GM12878 (cell line): ENCODE data around the gene XAGE1B. TPM values are rescaled to one million over a fixed set of nuclear protein-coding genes. Genes with fewer than 3 reads are reported as not detected.

Experiments
- ATAC-seq: fragments of 200-7000 bp; cut with Tn5 transposase; 3 replicates; pipeline ENCODE4 v1.9.1; 2020; ENCODE audit warnings: mild to moderate bottlenecking, moderate library complexity
- BruUV-seq: library from RNA; stranded (reverse); fragments of 400-500 nt; replicated peaks from 2 replicates; lab custom pipeline; 2021; lab: Mats Ljungman, UMichigan
- CTCF ChIA-PET: fragments of 300-600 bp; sonication (Branson Sonifier 250); formaldehyde crosslinking; extraction: SDS; loops from one replicate; lab custom pipeline; 2021; ENCODE audit warnings: inconsistent platforms; lab: Yijun Ruan, JAX
- POLR2A ChIA-PET: fragments of 350-600 bp; formaldehyde crosslinking; extraction: SDS; loops from one replicate; lab custom pipeline; 2021; ENCODE audit warnings: inconsistent platforms; lab: Charles Lee
- RAD21 ChIA-PET: fragments of 300-600 bp; sonication (Branson Sonifier 250); formaldehyde crosslinking; loops from one replicate; lab custom pipeline; 2023; ENCODE audit warnings: antibody characterized with exemption; ENCODE audit not compliant: unreplicated experiment; lab: Charles Lee
- SMC1A ChIA-PET: fragments of 300-600 bp; sonication (Branson Sonifier 250); formaldehyde crosslinking; loops from one replicate; lab custom pipeline; 2023; ENCODE audit not compliant: unreplicated experiment, uncharacterized antibody; lab: Charles Lee
- DNase-seq: peaks from one replicate; pipeline ENCODE4 v3.0.0-alpha.2; 2011; ENCODE audit warnings: low read depth, low spot score
- FAIRE-seq: peaks from 3 replicates; lab custom pipeline; 2011; peaks lifted over from hg19 to GRCh38; lab: Jason Lieb, UNC
- H2AFZ ChIP-seq: 2 replicates; pipeline ENCODE4 v1.6.0; 2011; ENCODE audit warnings: low read depth, low read length, control low read depth; ENCODE audit not compliant: control insufficient read depth
- H3K27ac ChIP-seq: 2 replicates; pipeline ENCODE4 v1.5.1; 2011; ENCODE audit warnings: control low read depth; ENCODE audit not compliant: control insufficient read depth, insufficient read depth
- H3K27me3 ChIP-seq, 2 experiments: replicated peaks in 1 of 2; 2 replicates each; pipeline versions ENCODE4 v1.6.0 to v1.6.1; 2011; ENCODE audit warnings: low read length in 1 of 2; ENCODE audit not compliant: control insufficient read depth in 2 of 2, insufficient read depth in 2 of 2
- H3K36me3 ChIP-seq, 2 experiments: 2 replicates each; pipeline ENCODE4 v1.5.1; 2011; ENCODE audit warnings: low read length in 1 of 2; ENCODE audit not compliant: control insufficient read depth in 2 of 2, insufficient read depth in 2 of 2
- H3K4me1 ChIP-seq: 2 replicates; pipeline ENCODE4 v1.6.1; 2011; ENCODE audit warnings: mild to moderate bottlenecking, low read length, moderate library complexity, mixed read lengths; ENCODE audit not compliant: control insufficient read depth, insufficient read depth
- H3K4me2 ChIP-seq: 2 replicates; pipeline ENCODE4 v1.6.0; 2011; ENCODE audit warnings: control low read depth; ENCODE audit not compliant: control insufficient read depth, insufficient read depth
- H3K4me3 ChIP-seq: fragments of 200-600 bp; sonication (generic); 2 replicates; pipeline ENCODE4 v1.5.1; 2016
- H3K79me2 ChIP-seq: 2 replicates; pipeline ENCODE4 v1.6.0; 2011; ENCODE audit warnings: low read length; ENCODE audit not compliant: control insufficient read depth, insufficient read depth
- H3K9ac ChIP-seq: 2 replicates; pipeline ENCODE4 v1.8.0; 2011; ENCODE audit warnings: low read length, control low read depth, mixed read lengths; ENCODE audit not compliant: control insufficient read depth, insufficient read depth
- H3K9me3 ChIP-seq: replicated peaks from 3 replicates; pipeline ENCODE4 v1.5.1; 2011; ENCODE audit warnings: mild to moderate bottlenecking, low read length; ENCODE audit not compliant: control insufficient read depth, insufficient read depth
- H4K20me1 ChIP-seq: 2 replicates; pipeline ENCODE4 v1.6.0; 2011; ENCODE audit not compliant: control insufficient read depth, insufficient read depth
- BCL11A ChIP-seq: IDR thresholded peaks from 2 replicates; pipeline ENCODE4 v1.6.1; 2011; ENCODE audit warnings: low read depth, low read length
- CBFB ChIP-seq: IDR thresholded peaks from 2 replicates; pipeline ENCODE4 v1.6.1; 2016; ENCODE audit warnings: antibody characterized with exemption, low read depth
- CHD2 ChIP-seq: IDR thresholded peaks from 2 replicates; pipeline ENCODE4 v1.6.1; 2011; ENCODE audit warnings: low read depth, low read length, improper control_type of control experiment, borderline replicate concordance
- DPF2 ChIP-seq: fragments of 450-650 bp; IDR thresholded peaks from 2 replicates; pipeline ENCODE4 v1.6.1; 2017; ENCODE audit warnings: mild to moderate bottlenecking
- E4F1 ChIP-seq: fragments of 450-650 bp; IDR thresholded peaks from 2 replicates; pipeline ENCODE4 v1.6.1; 2018; ENCODE audit warnings: borderline replicate concordance, mild to moderate bottlenecking; ENCODE audit not compliant: partially characterized antibody
- EP300 ChIP-seq, 2 experiments: fragments of 150-350 bp in 1 of 2; IDR thresholded peaks; 2 replicates each; pipeline ENCODE4 v1.6.1; 2011 to 2012; ENCODE audit warnings: low read depth in 2 of 2, low read length in 2 of 2, borderline replicate concordance in 1 of 2, improper control_type of control experiment in 1 of 2, inconsistent platforms in 1 of 2; ENCODE audit not compliant: control insufficient read depth in 1 of 2
- ESRRA ChIP-seq: IDR thresholded peaks from 2 replicates; pipeline ENCODE4 v1.6.1; 2012; ENCODE audit warnings: mild to moderate bottlenecking, low read length, improper control_type of control experiment
- EZH2 ChIP-seq: IDR thresholded peaks from 2 replicates; pipeline ENCODE4 v1.6.1; 2012; ENCODE audit warnings: low read depth, mild to moderate bottlenecking, control low read depth, inconsistent platforms, low read length, borderline replicate concordance; ENCODE audit not compliant: control insufficient read depth
- GABPA ChIP-seq: IDR thresholded peaks from 2 replicates; pipeline ENCODE4 v1.6.1; 2014; ENCODE audit warnings: antibody characterized with exemption, low read depth, mild to moderate bottlenecking, inconsistent platforms
- LARP7 ChIP-seq: fragments of 450-650 bp; IDR thresholded peaks from 2 replicates; pipeline ENCODE4 v1.6.1; 2017; ENCODE audit warnings: mild to moderate bottlenecking
- MTA2 ChIP-seq: fragments of 450-650 bp; IDR thresholded peaks from 2 replicates; pipeline ENCODE4 v1.6.1; 2016; ENCODE audit warnings: low read depth, mild to moderate bottlenecking, moderate library complexity
- NR2F1 ChIP-seq: fragments of 450-650 bp; conservative IDR thresholded peaks from 2 replicates; pipeline ENCODE4 v1.6.1; 2017; ENCODE audit warnings: mild to moderate bottlenecking
- POLR2A ChIP-seq: IDR thresholded peaks from 2 replicates; pipeline ENCODE4 v1.6.1; 2011; ENCODE audit warnings: low read depth, mild to moderate bottlenecking, low read length
- RAD21 ChIP-seq: IDR thresholded peaks from 2 replicates; pipeline ENCODE4 v1.6.1; 2011; ENCODE audit warnings: mild to moderate bottlenecking, low read depth, low read length, moderate library complexity; ENCODE audit not compliant: insufficient read depth
- RBBP5 ChIP-seq: fragments of 200-600 bp; sonication (generic); conservative IDR thresholded peaks from 2 replicates; pipeline ENCODE4 v1.6.1; 2016
- SPI1 ChIP-seq: IDR thresholded peaks from 2 replicates; pipeline ENCODE4 v1.6.1; 2011; ENCODE audit warnings: low read depth, mild to moderate bottlenecking, low read length, moderate library complexity, borderline replicate concordance; ENCODE audit not compliant: insufficient read depth
- TCF3 ChIP-seq: IDR thresholded peaks from 2 replicates; pipeline ENCODE4 v1.6.1; 2012; ENCODE audit warnings: low read depth, mild to moderate bottlenecking, low read length, borderline replicate concordance; ENCODE audit not compliant: insufficient read depth
- ZSCAN29 ChIP-seq: fragments of 450-650 bp; IDR thresholded peaks from 2 replicates; pipeline ENCODE4 v1.6.1; 2017; ENCODE audit warnings: mild to moderate bottlenecking, moderate library complexity
- ZZZ3 ChIP-seq: IDR thresholded peaks from 2 replicates; pipeline ENCODE4 v1.6.1; 2011; ENCODE audit warnings: low read depth; ENCODE audit not compliant: control insufficient read depth, insufficient read length
- WGBS: methylation state at CpG from one replicate; pipeline ENCODE4 v1.1.6; 2016; ENCODE audit warnings: low lambda C conversion rate; ENCODE audit not compliant: insufficient replicate concordance, insufficient coverage; ENCODE audit errors: missing lambda C conversion rate; 5-methylcytosine and 5-hydroxymethylcytosine counted together
- in situ Hi-C: fragments of 300-500 bp; cut with MboI; formaldehyde crosslinking; loops from 9 replicates; pipeline ENCODE4 v1.14.3; 2018; ENCODE audit warnings: mixed read lengths
- intact Hi-C: fragments of 100-400 bp; cut with micrococcal nuclease; formaldehyde crosslinking; loops from one replicate; pipeline ENCODE4 v1.14.2; 2022; ENCODE audit not compliant: unreplicated experiment
- polyA plus RNA-seq, 11 experiments: library from polyadenylated mRNA; depleted of rRNA in 4 of 11; unstranded in 6 of 11; stranded (reverse) in 5 of 11; fragments of >200 nt; fragmentation: Nextera tagmentation in 4 of 11; fragmentation: Illumina TruSeq in 1 of 11; extraction: Ambion mirVana in 4 of 11; extraction: Trizol in 1 of 11; gene quantifications; 1 replicate in 1 of 11; 2 replicates in 10 of 11; pipeline versions ENCODE4 v1.2.1 to v1.2.3, GENCODE V29; 2011 to 2016; ENCODE audit warnings: inconsistent platforms in 2 of 11, missing spikeins in 2 of 11, low read depth in 1 of 11
- total RNA-seq, 4 experiments: library from RNA; depleted of rRNA in 3 of 4; stranded (reverse); fragments of >200 nt in 3 of 4; fragmentation: Illumina TruSeq in 1 of 4; extraction: Trizol in 1 of 4; gene quantifications; 2 replicates each; pipeline versions ENCODE4 v1.2.1 to v1.2.3, GENCODE V29; 2013 to 2021

XAGE1B gene
- total and polyA plus RNA-seq, 10 of the 15 experiments (the other 5 are each of a cell fraction or from before 2014, with no cell fraction given) = not detected

- no peak overlapping the region for H3K4me2 ChIP-seq
- CTCF ChIA-PET = interaction anchor here (1.1 kb wide), 1 partner anchor 17 kb away, joined by 3 read pairs; no protein-coding TSS in a partner anchor
- no peak overlapping the region for H3K9ac ChIP-seq
- FAIRE-seq (no peak), ATAC-seq (no peak), DNase-seq (no peak)
- H4K20me1 ChIP-seq = no peaks in the 10 kb centered on the region
- H3K79me2 ChIP-seq = no peaks in the 10 kb centered on the region
- RAD21 ChIA-PET = no interaction called here
- no peaks in the 10 kb centered on the region for H3K4me1 ChIP-seq
- no peaks in the 10 kb centered on the region for H3K9me3 ChIP-seq
- H3K27ac ChIP-seq = no peak overlapping the region
- in situ Hi-C loops (no loop called here), intact Hi-C loops (no loop called here)
- no TSS peak for BruUV-seq
- TF ChIP-seq ZSCAN29 (no peak), SPI1 (no peak), GABPA (no peak), LARP7 (no peak), EP300 (IDR thresholded peaks at IDR 0.05; ENCODE audit: borderline replicate concordance in 1 of 2, control insufficient read depth in 1 of 2, low read depth in 2 of 2, low read length in 2 of 2) (no peak), DPF2 (no peak), MTA2 (no peak), BCL11A (no peak)
- SMC1A ChIA-PET = interaction anchor here (0.5 to 1.0 kb wide), 2 partner anchors 8 to 79 kb away, joined by 3 read pairs; no protein-coding TSS in a partner anchor
- no peaks in the 10 kb centered on the region for H3K27me3 ChIP-seq
- H2AFZ ChIP-seq = no peak overlapping the region
- 9% methylated on average over 1 of the region's 1 CpG for WGBS
- H3K4me3 ChIP-seq = no peak overlapping the region
- H3K36me3 ChIP-seq = no peaks in the 10 kb centered on the region
- POLR2A ChIA-PET = no interaction called here
These were observed 39.9 kb upstream of the XAGE1B start for GRCh38 chrX:52556741-52557140.

- DNase-seq (no peak), FAIRE-seq (no peak), ATAC-seq (no peak)
- H3K27me3 ChIP-seq = no peaks in the 10 kb centered on the region
- no peaks in the 10 kb centered on the region for H3K79me2 ChIP-seq
- H3K9ac ChIP-seq = no peak overlapping the region
- RAD21 ChIA-PET = no interaction called here
- H3K4me1 ChIP-seq = no peaks in the 10 kb centered on the region
- H4K20me1 ChIP-seq = no peaks in the 10 kb centered on the region
- TF ChIP-seq CBFB (no peak), TCF3 (no peak), NR2F1 (no peak), ESRRA (no peak), ZZZ3 (no peak), EZH2 (no peak), POLR2A (no peak), E4F1 (no peak), RAD21 (no peak), CHD2 (no peak), RBBP5 (no peak)
- no peak overlapping the region for H3K27ac ChIP-seq
- H2AFZ ChIP-seq = no peak overlapping the region
- no peaks in the 10 kb centered on the region for H3K9me3 ChIP-seq
- intact Hi-C loops (no loop called here), in situ Hi-C loops (no loop called here)
- POLR2A ChIA-PET = no interaction called here
- SMC1A ChIA-PET = no interaction called here
- no TSS peak for BruUV-seq
- no peak overlapping the region for H3K4me2 ChIP-seq
- CTCF ChIA-PET = no interaction called here
- no peak overlapping the region for H3K4me3 ChIP-seq
- no peaks in the 10 kb centered on the region for H3K36me3 ChIP-seq
These were observed 37.3 kb upstream of the XAGE1B start for GRCh38 chrX:52553995-52554642.
